Activated T-helper 2 cell treated with anti-CD3 and anti-CD28 coated beads, Interferon-gamma antibody, Interleukin-2, Interleukin-4, amounts not matched to agents 10 μg/mL and 5 μg/mL and 100 μg/mL, durations not matched to agents 14 hours and 24 hours and 36 hours (primary cell): Measurements from ENCODE around the gene NCF1. TPM values are rescaled to one million over a fixed set of nuclear protein-coding genes. Genes with fewer than 3 reads are reported as not detected.
"Not testable (repeated sequence)": the region's sequence is repeated elsewhere in the genome, so short reads cannot be mapped to it uniquely, and the experiment has no call there.

ENCODE experiments used
- DNase-seq: peaks from one replicate; pipeline ENCODE4 v3.0.0; 2021; ENCODE audit warnings: low spot score
- H3K27ac Mint-ChIP-seq: one replicate; pipeline ENCODE4 v1.8.0; 2021; ENCODE audit warnings: mixed read lengths
- H3K27me3 Mint-ChIP-seq: one replicate; pipeline ENCODE4 v1.8.0; 2021; ENCODE audit warnings: low read depth, mixed read lengths
- H3K36me3 Mint-ChIP-seq: one replicate; pipeline ENCODE4 v1.8.0; 2021; ENCODE audit warnings: low read depth, mixed read lengths
- H3K4me1 Mint-ChIP-seq: one replicate; pipeline ENCODE4 v1.8.0; 2021; ENCODE audit warnings: low read depth, mixed read lengths
- H3K4me3 Mint-ChIP-seq: one replicate; pipeline ENCODE4 v1.8.0; 2021; ENCODE audit warnings: low read depth, mild to moderate bottlenecking, moderate library complexity, mixed read lengths
- H3K9me3 Mint-ChIP-seq: one replicate; pipeline ENCODE4 v1.8.0; 2021; ENCODE audit warnings: mixed read lengths
- intact Hi-C: fragments of 100-400 bp; cut with micrococcal nuclease; formaldehyde crosslinking; loops from one replicate; pipeline ENCODE4 v1.15.1; 2023
- total RNA-seq: library from RNA; stranded (reverse); gene quantifications from 2 replicates; pipeline ENCODE4 v1.2.3, GENCODE V29; 2022

The NCF1 gene
- total RNA-seq, 1 donor from 2014 or later = 0.52 TPM

DNA sequence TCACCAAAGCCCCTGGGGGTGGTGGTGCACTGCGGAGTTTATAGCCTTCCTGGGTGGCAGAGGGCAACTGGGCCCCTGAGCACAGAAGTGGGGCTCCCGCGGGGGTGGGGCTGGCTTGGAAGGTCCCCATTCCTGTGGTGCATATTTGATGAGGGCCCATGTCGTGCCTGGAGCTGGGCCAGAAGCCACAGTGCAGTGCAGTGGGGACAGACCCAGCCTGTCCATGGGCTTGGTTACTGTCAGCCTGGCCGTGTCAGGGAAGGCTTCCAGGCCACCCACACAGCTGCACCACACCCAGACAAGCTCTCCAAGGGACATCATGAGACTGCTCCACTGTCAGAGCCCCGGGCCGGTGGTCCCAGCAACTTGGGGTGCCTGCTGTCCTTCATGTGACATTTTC is 7.3 kb upstream of the NCF1 start:
- H3K36me3 Mint-ChIP-seq, H3K4me1 Mint-ChIP-seq, H3K4me3 Mint-ChIP-seq, H3K27me3 Mint-ChIP-seq, intact Hi-C loops, H3K9me3 Mint-ChIP-seq, DNase-seq, H3K27ac Mint-ChIP-seq: not testable (repeated sequence)

DNA sequence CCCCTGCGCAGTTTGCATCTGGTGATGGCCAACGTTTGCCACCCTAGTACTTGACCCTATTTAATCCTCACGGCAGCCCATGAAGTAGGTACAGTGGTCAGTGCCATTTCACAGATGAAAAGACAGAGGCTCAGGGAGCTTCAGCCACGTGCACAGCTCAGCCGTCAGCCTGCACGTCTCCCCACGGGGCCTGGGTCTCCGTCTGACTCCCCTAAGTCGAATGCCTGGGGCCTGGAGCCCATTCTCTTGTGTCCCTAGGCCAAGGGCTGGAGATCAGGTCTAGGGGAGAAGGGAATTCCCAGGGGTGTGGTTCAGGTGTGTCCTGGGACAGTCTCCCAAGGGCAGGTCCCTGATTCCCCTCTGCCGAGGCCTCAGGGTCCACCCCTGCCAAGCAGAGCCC is 6.8 kb upstream of the NCF1 start:
- H3K4me3 Mint-ChIP-seq, H3K27me3 Mint-ChIP-seq, H3K9me3 Mint-ChIP-seq, DNase-seq, intact Hi-C loops, H3K4me1 Mint-ChIP-seq, H3K36me3 Mint-ChIP-seq, H3K27ac Mint-ChIP-seq: not testable (repeated sequence)

DNA sequence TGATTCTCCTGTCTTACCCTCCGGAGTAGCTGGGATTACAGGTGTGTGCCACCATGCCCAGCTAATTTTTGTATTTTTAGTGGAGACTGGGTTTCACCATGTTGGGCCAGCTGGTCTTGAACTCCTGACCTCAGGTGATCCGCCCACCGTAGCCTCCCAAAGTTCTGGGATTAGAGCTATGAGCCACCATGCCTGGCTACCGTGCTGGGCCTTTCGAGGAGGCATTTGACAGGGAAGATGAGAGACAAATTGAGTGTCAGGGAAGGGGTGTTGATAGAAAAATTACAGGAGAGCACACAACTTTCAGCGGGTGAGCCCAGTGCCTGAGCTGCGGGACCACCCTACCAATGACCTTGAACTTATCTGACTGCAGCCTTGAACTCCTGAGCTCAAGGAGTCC is 3.7 kb upstream of the NCF1 start:
- H3K9me3 Mint-ChIP-seq, H3K27ac Mint-ChIP-seq, H3K27me3 Mint-ChIP-seq, H3K36me3 Mint-ChIP-seq, H3K4me1 Mint-ChIP-seq, intact Hi-C loops, DNase-seq, H3K4me3 Mint-ChIP-seq: not testable (repeated sequence)

DNA sequence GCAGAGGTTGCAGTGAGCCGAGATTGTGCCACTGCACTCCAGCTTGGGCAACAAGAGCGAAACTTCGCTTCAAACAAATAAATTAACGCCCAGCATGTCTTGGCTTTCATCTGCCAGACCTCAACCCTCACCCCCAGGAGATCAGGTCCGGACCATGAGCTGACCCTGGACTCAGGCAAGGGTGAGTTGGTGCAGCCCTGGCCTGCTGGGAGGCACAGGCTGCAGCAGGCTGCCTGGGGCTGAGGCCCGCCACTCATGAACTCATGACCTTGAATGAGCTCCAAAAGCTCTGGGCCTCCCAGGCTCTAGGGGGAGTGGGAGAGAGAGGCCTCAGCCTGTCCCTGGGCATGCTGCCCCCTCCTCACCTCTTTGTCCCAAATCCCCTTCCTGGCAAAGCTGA is 1.7 kb upstream of the NCF1 start:
- DNase-seq, intact Hi-C loops, H3K9me3 Mint-ChIP-seq, H3K36me3 Mint-ChIP-seq, H3K27me3 Mint-ChIP-seq, H3K4me1 Mint-ChIP-seq, H3K27ac Mint-ChIP-seq, H3K4me3 Mint-ChIP-seq: not testable (repeated sequence)

DNA sequence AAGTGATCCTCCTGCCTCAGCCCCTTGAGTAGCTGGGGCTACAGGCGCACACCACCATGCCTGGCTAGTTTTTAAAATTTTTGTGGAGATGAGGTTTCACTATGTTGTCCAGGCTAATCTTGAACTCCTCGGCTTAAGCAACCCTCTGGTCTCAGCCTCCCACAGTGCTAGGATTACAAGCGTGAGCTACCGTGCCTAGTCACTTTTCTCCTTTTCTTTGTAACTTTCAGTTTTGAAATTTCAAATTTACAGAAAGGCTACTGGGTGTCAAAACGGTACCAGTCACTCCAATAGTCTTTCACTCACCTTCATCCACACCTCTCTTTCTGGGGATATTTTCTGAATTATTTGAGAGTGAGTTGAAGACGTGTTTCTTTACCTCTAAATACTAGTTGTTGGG is 1.3 kb downstream of the NCF1 start:
- DNase-seq, H3K27me3 Mint-ChIP-seq, H3K4me1 Mint-ChIP-seq, H3K36me3 Mint-ChIP-seq, H3K9me3 Mint-ChIP-seq, intact Hi-C loops, H3K27ac Mint-ChIP-seq, H3K4me3 Mint-ChIP-seq: not testable (repeated sequence)

DNA sequence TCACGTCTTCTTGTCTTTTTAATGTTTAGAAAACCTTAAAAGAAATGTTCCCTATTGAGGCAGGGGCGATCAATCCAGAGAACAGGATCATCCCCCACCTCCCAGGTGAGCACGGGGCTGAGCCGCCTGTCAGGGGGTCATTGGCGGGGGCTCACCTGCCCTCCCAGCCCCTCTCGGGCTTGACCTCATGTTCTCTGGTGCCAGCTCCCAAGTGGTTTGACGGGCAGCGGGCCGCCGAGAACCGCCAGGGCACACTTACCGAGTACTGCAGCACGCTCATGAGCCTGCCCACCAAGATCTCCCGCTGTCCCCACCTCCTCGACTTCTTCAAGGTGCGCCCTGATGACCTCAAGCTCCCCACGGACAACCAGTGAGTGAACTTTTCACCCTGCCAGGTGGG is 5.2 kb downstream of the NCF1 start:
- H3K27ac Mint-ChIP-seq, H3K4me3 Mint-ChIP-seq, H3K27me3 Mint-ChIP-seq, intact Hi-C loops, H3K9me3 Mint-ChIP-seq, DNase-seq, H3K4me1 Mint-ChIP-seq, H3K36me3 Mint-ChIP-seq: not testable (repeated sequence)

DNA sequence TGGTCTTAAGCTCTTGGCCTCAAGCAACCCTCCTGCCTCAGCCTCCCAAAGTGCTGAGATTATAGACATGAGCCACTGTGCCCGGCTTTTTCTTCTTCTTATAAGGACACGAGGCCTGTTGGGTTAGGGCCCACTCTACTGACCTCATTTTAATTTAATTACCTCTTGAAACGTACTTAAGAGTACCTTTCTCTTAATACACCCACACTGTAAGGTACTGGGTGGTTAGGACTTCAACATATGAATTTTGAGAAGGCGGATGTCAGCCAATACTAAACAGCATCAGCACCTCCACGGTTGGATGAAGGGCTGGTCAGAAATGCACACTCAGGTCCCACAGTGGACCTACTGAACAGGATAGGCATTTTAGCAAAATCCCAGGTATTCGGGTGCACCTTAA is 7.9 kb downstream of the NCF1 start:
- H3K4me1 Mint-ChIP-seq, H3K27me3 Mint-ChIP-seq, intact Hi-C loops, H3K36me3 Mint-ChIP-seq, DNase-seq, H3K9me3 Mint-ChIP-seq, H3K4me3 Mint-ChIP-seq, H3K27ac Mint-ChIP-seq: not testable (repeated sequence)

DNA sequence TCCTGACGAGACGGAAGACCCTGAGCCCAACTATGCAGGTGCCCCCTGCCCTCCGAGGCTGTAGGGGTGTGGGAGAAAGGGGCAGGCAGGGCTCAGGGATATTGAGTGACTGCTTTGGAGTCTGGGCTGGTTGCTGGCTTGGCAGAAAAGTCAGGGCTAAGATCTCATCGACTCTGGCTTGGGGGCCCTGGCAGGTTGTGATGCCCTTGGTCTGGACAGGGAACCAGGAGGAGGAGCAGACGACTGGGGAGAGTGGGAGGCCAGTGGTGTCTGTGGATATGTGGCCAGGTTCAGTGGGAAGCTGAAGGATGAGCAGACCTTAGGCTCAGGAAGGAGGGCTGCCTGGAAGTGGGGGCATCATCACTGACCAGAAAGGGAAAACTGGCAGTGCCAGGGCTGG is 9.8 kb downstream of the NCF1 start:
- DNase-seq, H3K9me3 Mint-ChIP-seq, H3K27ac Mint-ChIP-seq: not testable (repeated sequence)

DNA sequence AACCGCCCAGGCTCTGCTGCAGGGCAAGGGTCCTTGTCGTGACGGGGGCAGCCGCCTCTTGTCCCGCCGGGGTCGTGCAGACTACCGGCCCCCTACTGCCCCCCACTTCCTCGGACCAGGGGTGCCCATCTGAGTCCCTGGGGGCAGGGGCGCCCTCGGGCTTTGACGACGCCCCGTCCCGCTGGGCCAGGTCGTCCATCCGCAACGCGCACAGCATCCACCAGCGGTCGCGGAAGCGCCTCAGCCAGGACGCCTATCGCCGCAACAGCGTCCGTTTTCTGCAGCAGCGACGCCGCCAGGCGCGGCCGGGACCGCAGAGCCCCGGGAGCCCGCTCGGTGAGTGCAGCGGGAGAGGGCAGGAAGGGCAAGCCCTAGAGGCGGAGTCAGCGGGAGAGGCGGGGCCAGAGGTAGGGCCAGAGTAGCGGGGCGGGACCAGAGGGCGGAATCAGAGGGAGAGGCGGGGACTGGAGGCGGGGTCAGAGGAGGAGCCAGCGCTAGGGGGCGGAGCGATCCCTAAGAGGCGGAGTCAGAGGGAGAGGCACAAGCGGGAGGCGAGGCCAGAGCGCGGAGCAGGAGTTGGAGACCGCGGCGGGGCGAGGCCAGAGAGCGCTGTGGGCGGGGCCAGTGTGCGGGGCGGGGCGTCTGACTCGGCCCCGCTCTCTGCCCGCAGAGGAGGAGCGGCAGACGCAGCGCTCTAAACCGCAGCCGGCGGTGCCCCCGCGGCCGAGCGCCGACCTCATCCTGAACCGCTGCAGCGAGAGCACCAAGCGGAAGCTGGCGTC is 14.7 kb downstream of the NCF1 start:
- H3K27me3 Mint-ChIP-seq, H3K9me3 Mint-ChIP-seq, H3K4me1 Mint-ChIP-seq, H3K27ac Mint-ChIP-seq, H3K36me3 Mint-ChIP-seq, H3K4me3 Mint-ChIP-seq, intact Hi-C loops: not testable (repeated sequence)
- peak; percentile 96 for DNase-seq

More for the DNA sequence above, 9.8 kb downstream of the NCF1 start:
- H3K4me3 Mint-ChIP-seq, intact Hi-C loops, H3K27me3 Mint-ChIP-seq, H3K36me3 Mint-ChIP-seq, H3K4me1 Mint-ChIP-seq: not testable (repeated sequence)

DNA sequence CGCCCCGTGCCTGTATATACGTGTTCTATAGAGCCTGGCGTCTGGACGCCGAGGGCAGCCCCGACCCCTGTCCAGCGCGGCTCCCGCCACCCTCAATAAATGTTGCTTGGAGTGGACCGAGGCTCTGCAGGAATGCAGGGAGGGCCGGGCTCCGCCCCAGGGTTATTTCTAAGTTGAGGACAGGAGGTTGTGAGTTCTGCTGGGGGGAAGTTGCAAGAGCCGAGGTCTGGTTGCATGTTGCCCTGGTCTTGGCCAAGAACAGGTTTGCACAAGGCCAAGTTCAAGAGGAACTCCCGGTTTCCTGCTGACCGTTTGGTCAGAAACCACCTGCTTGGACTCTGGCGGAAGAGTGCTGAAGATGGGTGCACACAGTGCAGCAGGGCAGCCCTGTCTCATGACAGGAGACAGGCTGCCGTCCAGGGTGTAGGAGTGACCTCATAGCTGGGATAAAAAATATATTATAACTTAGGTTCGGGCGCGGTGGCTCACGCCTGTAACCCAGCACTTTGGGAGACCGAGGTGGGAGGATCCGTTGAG is 15.5 kb downstream of the NCF1 start:
- H3K4me1 Mint-ChIP-seq, H3K27me3 Mint-ChIP-seq, H3K9me3 Mint-ChIP-seq, H3K36me3 Mint-ChIP-seq, H3K27ac Mint-ChIP-seq, H3K4me3 Mint-ChIP-seq, intact Hi-C loops, DNase-seq: not testable (repeated sequence)

DNA sequence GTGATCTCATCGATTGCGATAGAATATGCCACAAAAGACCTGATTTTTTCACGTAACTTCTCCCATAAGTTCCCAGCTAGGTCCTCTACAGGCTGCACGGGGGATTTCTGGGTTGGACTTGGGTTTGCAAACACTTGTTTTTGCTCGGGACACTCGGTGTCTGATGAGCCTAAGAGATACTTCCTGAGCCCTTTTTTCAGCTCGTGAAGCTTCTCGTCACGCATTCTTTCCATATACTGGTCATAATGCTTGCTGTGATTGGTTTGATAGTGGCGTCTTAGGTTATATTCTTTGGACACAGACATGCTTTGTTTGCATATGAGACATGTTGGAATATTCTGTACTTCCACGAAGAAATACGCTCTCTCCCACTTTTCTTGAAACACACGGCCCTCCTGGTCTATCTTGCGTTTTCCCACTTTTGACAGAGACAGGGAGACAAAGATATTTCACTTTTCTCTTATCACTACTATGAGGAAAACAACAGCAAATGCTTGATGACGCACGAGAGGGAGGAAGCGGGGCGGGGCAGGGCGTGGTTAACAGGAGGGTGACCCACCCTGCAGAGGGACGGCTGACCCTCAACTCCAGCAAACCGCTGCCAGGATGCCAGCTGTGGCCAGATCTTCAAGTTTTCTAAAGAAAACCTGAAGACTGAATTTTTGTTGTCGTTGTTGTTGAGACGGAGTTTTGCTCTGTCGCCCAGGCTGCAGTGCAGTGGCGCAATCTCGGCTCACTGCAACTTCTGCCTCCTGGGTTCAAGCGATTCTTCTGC is 24.2 kb downstream of the NCF1 start:
- H3K27ac Mint-ChIP-seq, H3K4me3 Mint-ChIP-seq, H3K4me1 Mint-ChIP-seq, H3K27me3 Mint-ChIP-seq, H3K36me3 Mint-ChIP-seq, H3K9me3 Mint-ChIP-seq, intact Hi-C loops, DNase-seq: not testable (repeated sequence)

DNA sequence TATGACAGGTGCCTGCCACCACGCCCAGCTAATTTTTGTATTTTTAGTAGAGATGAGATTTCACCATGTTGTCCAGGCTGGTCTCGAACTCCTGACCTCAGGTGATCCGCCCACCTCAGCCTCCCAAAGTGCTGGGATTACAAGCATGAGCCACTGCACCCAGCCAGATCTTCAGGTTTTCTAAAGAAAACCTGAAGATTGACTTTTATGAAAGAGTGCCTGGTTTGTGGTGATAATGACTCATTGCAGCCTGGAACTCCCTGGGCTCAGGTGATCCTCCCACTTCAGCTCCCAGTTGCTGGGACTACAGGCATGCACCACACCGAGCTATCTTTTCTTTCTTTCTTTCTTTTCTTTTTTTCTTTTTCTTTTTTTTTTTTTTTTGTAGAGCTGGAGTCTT is 24.8 kb downstream of the NCF1 start:
- intact Hi-C loops, H3K27me3 Mint-ChIP-seq, H3K36me3 Mint-ChIP-seq, H3K4me3 Mint-ChIP-seq, H3K9me3 Mint-ChIP-seq, H3K27ac Mint-ChIP-seq, DNase-seq, H3K4me1 Mint-ChIP-seq: not testable (repeated sequence)

DNA sequence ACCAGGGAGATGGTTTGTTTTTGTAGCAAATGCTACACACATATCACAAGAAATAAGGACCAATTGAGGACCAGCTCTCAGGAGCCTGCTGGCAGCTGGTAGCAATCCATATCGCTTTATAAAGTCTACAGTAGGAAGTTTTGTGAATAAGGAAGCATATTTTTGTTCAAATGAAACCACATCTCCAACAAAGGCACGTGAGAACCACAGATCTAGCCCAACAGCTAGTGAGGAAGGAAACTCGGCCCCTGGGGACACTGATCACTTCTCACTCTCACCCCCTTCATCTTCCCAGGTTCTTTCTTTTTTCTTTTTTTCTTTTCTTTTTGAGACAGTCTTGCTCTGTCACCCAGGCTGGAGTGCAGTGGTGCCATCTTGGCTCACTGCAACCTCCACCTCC is 42.1 kb downstream of the NCF1 start:
- H3K4me1 Mint-ChIP-seq, H3K4me3 Mint-ChIP-seq, intact Hi-C loops, H3K27ac Mint-ChIP-seq, H3K9me3 Mint-ChIP-seq, DNase-seq, H3K36me3 Mint-ChIP-seq, H3K27me3 Mint-ChIP-seq: not testable (repeated sequence)
